A549 treated with GW870086 at 1 μM for 4 hours (cell line): ENCODE measurements around the gene SFT2D1. TPM values are rescaled to one million over a fixed set of nuclear protein-coding genes. Genes with fewer than 3 reads are reported as not detected.

Experiments
- total RNA-seq: library from RNA; stranded (reverse); fragments of 200-300 nt; extraction: Qiagen RNA extraction; gene quantifications from 5 replicates; pipeline ENCODE4 v1.2.3, GENCODE V29; 2022; ENCODE audit warnings: low read depth

The SFT2D1 gene
- total RNA-seq, result 35.5 to 43.4 TPM (median 41.1 TPM) in 5 replicates

GRCh38 chr6:166342349-166343149, at the start of gene SFT2D1:
TSS of gene SFT2D1 (minus strand) at chr6:166342545. CDS start at chr6:166342481, 64 bp downstream.

DNA sequence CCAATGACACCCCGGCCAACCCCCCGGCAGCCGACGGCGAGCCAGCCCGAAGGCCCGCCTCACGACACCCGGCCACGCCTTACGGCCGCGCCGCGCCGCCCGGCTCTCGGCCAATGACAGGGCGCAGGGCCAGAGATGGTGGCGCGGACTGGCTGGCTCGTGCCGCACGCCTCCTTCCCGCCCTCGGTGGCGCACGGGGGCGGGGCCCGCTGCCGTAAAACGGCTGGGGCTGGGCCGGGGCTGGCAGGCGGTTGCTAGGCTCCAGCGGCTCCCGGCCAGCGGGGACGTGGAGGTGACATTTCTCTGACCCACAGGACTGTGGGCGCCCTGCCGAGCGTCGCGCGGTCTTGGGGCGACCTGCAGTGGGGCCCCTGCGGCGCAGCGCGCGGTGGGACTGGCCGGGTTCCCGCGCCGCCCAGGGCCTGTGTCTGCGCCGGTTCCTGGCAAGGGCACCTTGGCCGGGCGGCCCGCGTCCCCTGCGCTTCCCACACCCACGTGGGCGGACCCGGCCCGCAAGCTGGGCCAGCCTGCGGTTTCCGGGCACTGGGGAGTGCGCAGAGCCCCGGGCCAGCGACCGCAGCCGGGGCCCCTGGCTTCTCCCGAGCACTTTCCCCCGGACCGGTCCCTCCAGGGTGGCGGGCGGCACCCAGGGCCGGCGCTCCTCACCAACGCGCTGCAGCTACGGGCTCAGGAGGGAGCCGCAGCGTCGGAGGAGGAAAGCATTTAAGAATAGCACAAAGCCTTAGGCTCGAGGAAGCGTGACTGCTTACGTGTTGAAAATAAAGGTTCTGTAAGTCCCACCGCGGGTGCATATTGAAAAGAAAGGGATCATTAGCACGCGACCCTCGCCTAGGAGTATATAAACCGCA, 40.8 kb upstream of the SFT2D1 start, which contains the start of gene MPC1:
TSS of gene MPC1 (minus strand) at position 8 of the 869 bp plus-strand sequence. CDS start 64 bp downstream, outside the sequence.

GRCh38 chr6:166308033-166308768, 34.1 kb downstream of the SFT2D1 start, which contains the start of gene PRR18:
TSS of gene PRR18 (minus strand) at chr6:166308392. CDS start at chr6:166308142, 250 bp downstream.

Other genes starting within 250 kb of the SFT2D1 start
- not detected in 5 replicates for gene TBXT, start 174.7 kb downstream of the SFT2D1 start, total RNA-seq
- 0.07 to 0.15 TPM (median 0.12 TPM) in 5 replicates for gene PRR18, start 34.2 kb downstream of the SFT2D1 start, total RNA-seq
- gene MPC1, start 40.4 kb upstream of the SFT2D1 start, total RNA-seq, result 4.3 to 6.2 TPM (median 4.9 TPM) in 5 replicates
- 0.09 to 0.43 TPM (median 0.13 TPM) in 4 of 5 replicates, not detected in the other for gene RAMACL, start 244.1 kb upstream of the SFT2D1 start, total RNA-seq